H1 (cell line): ENCODE results near the gene CDH9. TPM values are rescaled to one million over a fixed set of nuclear protein-coding genes. Genes with fewer than 3 reads are reported as not detected.

ENCODE experiments used
- CTCF ChIA-PET: fragments of 300-600 bp; sonication (Branson Sonifier 250); formaldehyde crosslinking; loops from one replicate; lab custom pipeline; 2021; ENCODE audit not compliant: partially characterized antibody; lab: Charles Lee
- POLR2A ChIA-PET: fragments of 300-600 bp; sonication (Branson Sonifier 250); formaldehyde crosslinking; loops from one replicate; lab custom pipeline; 2021; ENCODE audit warnings: inconsistent platforms; ENCODE audit not compliant: partially characterized antibody; lab: Charles Lee
- DNase-seq, 2 experiments: peaks; one replicate each; pipeline versions ENCODE4 v3.0.0 to v3.0.0-alpha.2; 2010 to 2022; ENCODE audit warnings: low spot score in 2 of 2, low read depth in 1 of 2, mixed read lengths in 1 of 2
- FAIRE-seq: peaks from 2 replicates; lab custom pipeline; 2011; peaks lifted over from hg19 to GRCh38; lab: Jason Lieb, UNC
- H2AFZ ChIP-seq: 2 replicates; pipeline ENCODE4 v1.8.1; 2012; ENCODE audit warnings: low read length, inconsistent platforms
- H2AK5ac ChIP-seq: 2 replicates; pipeline ENCODE4 v1.6.1; 2013; ENCODE audit warnings: low read depth, low read length
- H2BK120ac ChIP-seq: replicated peaks from 2 replicates; pipeline ENCODE3; 2013; ENCODE audit warnings: low read depth, low read length, inconsistent platforms
- H2BK12ac ChIP-seq: 2 replicates; pipeline ENCODE4 v1.6.1; 2013; ENCODE audit warnings: low read depth, low read length
- H2BK15ac ChIP-seq: 2 replicates; pipeline ENCODE4 v1.6.1; 2013; ENCODE audit warnings: low read length
- H2BK20ac ChIP-seq: 2 replicates; pipeline ENCODE4 v1.6.1; 2013; ENCODE audit warnings: low read length
- H2BK5ac ChIP-seq: 2 replicates; pipeline ENCODE4 v1.6.1; 2013; ENCODE audit warnings: low read depth, low read length
- H3K14ac ChIP-seq: 2 replicates; pipeline ENCODE4 v1.6.1; 2013; ENCODE audit warnings: inconsistent platforms; ENCODE audit not compliant: insufficient read length
- H3K18ac ChIP-seq: 2 replicates; pipeline ENCODE4 v1.6.1; 2013; ENCODE audit warnings: low read length; ENCODE audit errors: extremely low read depth
- H3K23ac ChIP-seq: 2 replicates; pipeline ENCODE4 v1.6.1; 2013; ENCODE audit warnings: inconsistent platforms; ENCODE audit not compliant: insufficient read length
- H3K23me2 ChIP-seq: 2 replicates; pipeline ENCODE4 v1.6.1; 2013; ENCODE audit warnings: low read depth, low read length
- H3K27ac ChIP-seq: 2 replicates; pipeline ENCODE4 v1.6.1; 2011; ENCODE audit warnings: low read depth, low read length, inconsistent platforms
- H3K27me3 ChIP-seq, 4 experiments: replicated peaks in 1 of 4; 1 replicate in 1 of 4; 2 replicates in 3 of 4; pipeline versions ENCODE4 v1.6.1 to v1.8.1; 2011 to 2013; ENCODE audit warnings: low read length in 3 of 4, mild to moderate bottlenecking in 3 of 4, inconsistent platforms in 2 of 4, mixed read lengths in 2 of 4, moderate library complexity in 1 of 4; ENCODE audit not compliant: control insufficient read depth in 3 of 4, insufficient read depth in 3 of 4; ENCODE audit errors: extremely low read depth in 1 of 4
- H3K36me3 ChIP-seq, 4 experiments: 2 replicates each; pipeline versions ENCODE4 v1.6.1 to v1.8.1; 2011 to 2013; ENCODE audit warnings: mild to moderate bottlenecking in 4 of 4, low read length in 3 of 4, moderate library complexity in 2 of 4, control low read depth in 1 of 4, inconsistent platforms in 1 of 4; ENCODE audit not compliant: insufficient read depth in 4 of 4, control insufficient read depth in 2 of 4
- H3K4ac ChIP-seq: replicated peaks from 2 replicates; pipeline ENCODE3; 2013; ENCODE audit warnings: low read length, low read depth, mixed read lengths, inconsistent platforms; ENCODE audit not compliant: insufficient read length
- H3K4me1 ChIP-seq, 4 experiments: replicated peaks in 1 of 4; 1 replicate in 1 of 4; 2 replicates in 3 of 4; pipeline versions ENCODE4 v1.6.1 to v1.8.1; 2011 to 2013; ENCODE audit warnings: low read length in 3 of 4, inconsistent platforms in 2 of 4, mixed read lengths in 1 of 4; ENCODE audit not compliant: insufficient read depth in 4 of 4, control insufficient read depth in 3 of 4
- H3K4me2 ChIP-seq, 2 experiments: 2 replicates each; pipeline versions ENCODE4 v1.6.1 to v1.8.1; 2011 to 2013; ENCODE audit warnings: low read depth in 2 of 2, low read length in 2 of 2, control low read depth in 1 of 2, inconsistent platforms in 1 of 2, mild to moderate bottlenecking in 1 of 2; ENCODE audit not compliant: insufficient read depth in 1 of 2
- H3K4me3 ChIP-seq, 4 experiments: fragments of 200-600, 300-600 bp in 1 of 4; sonication (generic), shearing (Covaris generic), sonication (Bioruptor Twin) in 1 of 4; 2 replicates each; pipeline versions ENCODE4 v1.5.1 to v1.8.1; 2011 to 2016; ENCODE audit warnings: low read length in 4 of 4, low read depth in 3 of 4, control low read depth in 2 of 4, inconsistent platforms in 2 of 4, mild to moderate bottlenecking in 2 of 4, mixed read lengths in 1 of 4, moderate library complexity in 1 of 4; ENCODE audit not compliant: insufficient read depth in 2 of 4; ENCODE audit errors: extremely low read depth in 1 of 4
- H3K56ac ChIP-seq: replicated peaks from 2 replicates; pipeline ENCODE3; 2013; ENCODE audit warnings: low read depth, mild to moderate bottlenecking, mixed read lengths, low read length, inconsistent platforms; ENCODE audit not compliant: insufficient read length
- H3K79me1 ChIP-seq: 2 replicates; pipeline ENCODE4 v1.6.1; 2013; ENCODE audit warnings: low read depth, low read length, control low read depth
- H3K79me2 ChIP-seq, 2 experiments: 2 replicates each; pipeline versions ENCODE4 v1.6.1 to v1.8.1; 2012 to 2013; ENCODE audit warnings: low read length in 2 of 2, mild to moderate bottlenecking in 2 of 2, inconsistent platforms in 1 of 2; ENCODE audit not compliant: insufficient read depth in 2 of 2, control insufficient read depth in 1 of 2
- H3K9ac ChIP-seq, 4 experiments: replicated peaks in 1 of 4; 1 replicate in 1 of 4; 2 replicates in 3 of 4; pipeline versions ENCODE4 v1.6.1 to v1.8.1; 2011 to 2013; ENCODE audit warnings: low read depth in 3 of 4, low read length in 3 of 4, control low read depth in 2 of 4, mild to moderate bottlenecking in 2 of 4, moderate library complexity in 2 of 4, inconsistent platforms in 1 of 4; ENCODE audit errors: extremely low read depth in 1 of 4
- H3K9me3 ChIP-seq, 2 experiments: 2 replicates each; pipeline versions ENCODE4 v1.6.1 to v1.8.1; 2012 to 2013; ENCODE audit warnings: mild to moderate bottlenecking in 2 of 2, moderate library complexity in 2 of 2, control low read depth in 1 of 2, inconsistent platforms in 1 of 2, low read depth in 1 of 2, low read length in 1 of 2, mixed read lengths in 1 of 2; ENCODE audit not compliant: insufficient read depth in 2 of 2
- H4K20me1 ChIP-seq, 2 experiments: replicated peaks in 1 of 2; 2 replicates each; pipeline versions ENCODE3 to v1.8.1; 2011 to 2013; ENCODE audit warnings: inconsistent platforms in 2 of 2, low read length in 2 of 2, mild to moderate bottlenecking in 1 of 2; ENCODE audit not compliant: insufficient read depth in 2 of 2, control insufficient read depth in 1 of 2
- H4K5ac ChIP-seq: 2 replicates; pipeline ENCODE4 v1.6.1; 2013; ENCODE audit warnings: low read length, low read depth, mixed read lengths, inconsistent platforms; ENCODE audit not compliant: insufficient read length
- H4K8ac ChIP-seq: 2 replicates; pipeline ENCODE4 v1.8.0; 2013; ENCODE audit warnings: mild to moderate bottlenecking, moderate library complexity, low read length, inconsistent platforms; ENCODE audit not compliant: insufficient read depth; ENCODE audit errors: extremely low read depth
- H4K91ac ChIP-seq: replicated peaks from 2 replicates; pipeline ENCODE3; 2013; ENCODE audit warnings: low read length, mixed read lengths, inconsistent platforms; ENCODE audit not compliant: insufficient read length
- CTCF ChIP-seq, 3 experiments: IDR thresholded peaks; 1 replicate in 2 of 3; 2 replicates in 1 of 3; pipeline versions ENCODE4 v1.5.1 to v1.6.1; 2011; ENCODE audit warnings: low read length in 3 of 3, mild to moderate bottlenecking in 3 of 3, inconsistent platforms in 2 of 3, low read depth in 1 of 3, moderate library complexity in 1 of 3; ENCODE audit not compliant: insufficient read depth in 1 of 3; ENCODE audit errors: control extremely low read depth in 1 of 3
- EGR1 ChIP-seq: IDR thresholded peaks from 2 replicates; pipeline ENCODE4 v1.6.1; 2011; ENCODE audit warnings: low read depth, low read length, borderline replicate concordance
- EZH2 ChIP-seq: fragments of 200-600 bp; sonication (generic); IDR thresholded peaks from 2 replicates; pipeline ENCODE4 v1.7.1; 2012; ENCODE audit warnings: low read depth, mild to moderate bottlenecking, moderate library complexity, low read length, inconsistent platforms; ENCODE audit not compliant: severe bottlenecking
- GTF2F1 ChIP-seq: IDR thresholded peaks from 2 replicates; pipeline ENCODE4 v1.6.1; 2012; ENCODE audit warnings: low read depth, low read length, improper control_type of control experiment, borderline replicate concordance
- JUN ChIP-seq: IDR thresholded peaks from 2 replicates; pipeline ENCODE4 v1.6.1; 2011; ENCODE audit warnings: low read depth, mild to moderate bottlenecking, improper control_type of control experiment, low read length
- MAX ChIP-seq: IDR thresholded peaks from 2 replicates; pipeline ENCODE4 v1.6.1; 2012; ENCODE audit warnings: inconsistent platforms
- NANOG ChIP-seq: IDR thresholded peaks from 2 replicates; pipeline ENCODE4 v1.6.1; 2011; ENCODE audit warnings: low read length, low read depth, mild to moderate bottlenecking, inconsistent platforms; ENCODE audit not compliant: insufficient read depth, poor library complexity, severe bottlenecking
- POU5F1 ChIP-seq: IDR thresholded peaks from 2 replicates; pipeline ENCODE4 v1.6.1; 2011; ENCODE audit warnings: low read depth, mild to moderate bottlenecking, low read length, moderate library complexity
- SIN3A ChIP-seq, 2 experiments: IDR thresholded peaks in 1 of 2; conservative IDR thresholded peaks in 1 of 2; 2 replicates each; pipeline ENCODE4 v1.6.1; 2011 to 2012; ENCODE audit warnings: low read length in 2 of 2, improper control_type of control experiment in 1 of 2, low read depth in 1 of 2, mild to moderate bottlenecking in 1 of 2
- TEAD4 ChIP-seq: IDR thresholded peaks from 2 replicates; pipeline ENCODE4 v1.6.1; 2012; ENCODE audit warnings: low read depth, low read length, inconsistent platforms, mixed read lengths
- ZNF274 ChIP-seq: IDR thresholded peaks from 2 replicates; pipeline ENCODE4 v1.7.0; 2012; ENCODE audit warnings: low read length, borderline replicate concordance; ENCODE audit errors: extremely low read depth
- WGBS, 2 experiments: shearing (Covaris generic) in 1 of 2; methylation state at CpG; one replicate each; pipeline versions ENCODE4 v1.1.6 to v1.1.7; 2013 to 2015; ENCODE audit warnings: low lambda C conversion rate in 2 of 2, mixed read lengths in 2 of 2, inconsistent platforms in 1 of 2, low coverage in 1 of 2, missing lambda C conversion rate in 1 of 2; ENCODE audit not compliant: insufficient replicate concordance in 2 of 2, insufficient coverage in 1 of 2, insufficient read length in 1 of 2; ENCODE audit errors: extremely low coverage in 1 of 2, missing lambda C conversion rate in 1 of 2; 5-methylcytosine and 5-hydroxymethylcytosine counted together
- polyA plus RNA-seq, 7 experiments: library from polyadenylated mRNA; depleted of rRNA in 3 of 7; stranded (reverse) in 5 of 7; unstranded in 2 of 7; fragments of >200 nt in 5 of 7; fragments of 200-250 nt in 2 of 7; gene quantifications; 1 replicate in 5 of 7; 2 replicates in 1 of 7; 4 replicates in 1 of 7; pipeline versions ENCODE4 v1.2.1 to v1.2.3, GENCODE V29; 2011 to 2013; ENCODE audit warnings: missing spikeins in 2 of 7, mixed read lengths in 2 of 7
- total RNA-seq: library from RNA; stranded (reverse); fragmentation: NEBNext Ultra II Directional; extraction: Animal tissue kit (Norgen Biotek cat#: 25700); gene quantifications from 2 replicates; pipeline ENCODE4 v1.2.1, GENCODE V29; 2021

Gene CDH9
- total and polyA plus RNA-seq, 2 of the 8 experiments (the other 6 are each of a cell fraction or from before 2014, with no cell fraction given), result 0.54 to 1.0 TPM

DNA sequence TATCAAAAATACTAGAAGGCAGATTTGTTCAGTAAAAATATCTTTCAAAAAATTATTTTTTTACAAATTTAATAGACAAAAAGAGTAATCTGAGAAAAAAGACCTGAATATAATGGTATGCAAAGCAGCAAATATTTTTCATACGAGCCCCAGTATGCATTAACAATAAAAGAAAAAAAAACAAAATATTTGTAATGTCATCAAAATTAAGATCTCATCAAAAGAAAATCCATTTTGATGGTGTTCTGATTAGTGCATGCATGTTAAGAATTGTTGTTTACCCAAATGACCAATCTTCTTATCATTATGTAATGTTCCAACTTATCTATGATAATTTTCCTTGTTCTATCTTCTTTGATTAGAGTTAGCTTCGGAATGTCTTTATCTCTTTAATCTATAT lies 106.1 kb downstream of the CDH9 start:
- no peak for FAIRE-seq
- 96% methylated on average over 2 of the region's 2 CpGs; no CpG with 5 or more reads in 1 of the 2 experiments for WGBS, 2 experiments

More for the DNA sequence above, 106.1 kb downstream of the CDH9 start:
- Histone ChIP-seq H3K23me2 (no peaks in the 10 kb centered on the region), H3K36me3 (no peaks in the 10 kb centered on the region), H4K5ac (no peak overlapping the region), H2BK20ac (no peak overlapping the region), H3K23ac (no peak overlapping the region), H3K56ac (no peak overlapping the region), H2AFZ (no peak overlapping the region)
- POLR2A ChIA-PET, result no interaction called here
- TF ChIP-seq POU5F1, result no peak
- TF ChIP-seq SIN3A (conservative IDR thresholded peaks at IDR 0.05 in 1 of 2, IDR thresholded peaks at IDR 0.05 in 1 of 2; ENCODE audit: low read depth in 1 of 2, low read length in 2 of 2), result no peak
- TF ChIP-seq JUN, result no peak
- no peak for TF ChIP-seq GTF2F1
- TF ChIP-seq EGR1, result no peak
- TF ChIP-seq MAX, result no peak
- TF ChIP-seq EZH2, result no peak
- TF ChIP-seq ZNF274, result no peak
- no peak for TF ChIP-seq NANOG
- TF ChIP-seq CTCF (IDR thresholded peaks at IDR 0.05; ENCODE audit: control extremely low read depth in 1 of 3, insufficient read depth in 1 of 3, low read depth in 1 of 3, low read length in 3 of 3), result no peak
- TF ChIP-seq TEAD4, result no peak
- TF ChIP-seq, all 59 proteins: peak for 0
- no peak overlapping the region for H3K27ac ChIP-seq
- no peak overlapping the region for H3K14ac ChIP-seq
- no peaks in the 10 kb centered on the region for H3K79me2 ChIP-seq
- H4K8ac ChIP-seq, result no peak overlapping the region
- no peak overlapping the region for H3K4me2 ChIP-seq
- DNase-seq, result no peak
- no peaks in the 10 kb centered on the region for H4K20me1 ChIP-seq
- no peak overlapping the region for H2AK5ac ChIP-seq
- H2BK5ac ChIP-seq, result no peak overlapping the region
- no peak overlapping the region for H3K4ac ChIP-seq
- H3K4me3 ChIP-seq, result no peak overlapping the region
- H2BK15ac ChIP-seq, result no peak overlapping the region
- no peaks in the 10 kb centered on the region for H3K79me1 ChIP-seq
- no peak overlapping the region for H3K9ac ChIP-seq
- H2BK12ac ChIP-seq, result no peak overlapping the region
- H3K18ac ChIP-seq, result no peak overlapping the region
- H3K9me3 ChIP-seq, result no peaks in the 10 kb centered on the region
- no peaks in the 10 kb centered on the region for H3K4me1 ChIP-seq
- H4K91ac ChIP-seq, result no peak overlapping the region
- no peak overlapping the region for H2BK120ac ChIP-seq
- H3K27me3 ChIP-seq, result no peaks in the 10 kb centered on the region
- CTCF ChIA-PET, result no interaction called here
